ENCODE measurements around the gene CUL1.

- TF ChIP-seq CTCF (IDR thresholded peaks at IDR 0.05) (no peak), POLR2A (IDR thresholded peaks at IDR 0.05) (no peak), POLR2AphosphoS5 (IDR thresholded peaks at IDR 0.05; ENCODE audit: insufficient read depth in 1 of 2, low read depth in 1 of 2) (no peak)
These were observed 149.4 kb downstream of the CUL1 start for GRCh38 chr7:148847815-148848734.
